Measurements from ENCODE around the gene DCLK2.
A peak's percentile ranks its signal among the peaks of the same experiment; 100 is the strongest.

The DCLK2 gene

GRCh38 chr4:150078041-150078578 lies at the start of gene DCLK2:
DCLK2 (plus strand) TSS chr4:150078445; CDS start chr4:150079028, 583 bp downstream.
- DNase-seq: peak in 13 of 14 donors; percentile 21 to 86 (median 72)

GRCh38 chr4:150032541-150032940 lies 45.7 kb upstream of the DCLK2 start:
- DNase-seq: no peak

DNA sequence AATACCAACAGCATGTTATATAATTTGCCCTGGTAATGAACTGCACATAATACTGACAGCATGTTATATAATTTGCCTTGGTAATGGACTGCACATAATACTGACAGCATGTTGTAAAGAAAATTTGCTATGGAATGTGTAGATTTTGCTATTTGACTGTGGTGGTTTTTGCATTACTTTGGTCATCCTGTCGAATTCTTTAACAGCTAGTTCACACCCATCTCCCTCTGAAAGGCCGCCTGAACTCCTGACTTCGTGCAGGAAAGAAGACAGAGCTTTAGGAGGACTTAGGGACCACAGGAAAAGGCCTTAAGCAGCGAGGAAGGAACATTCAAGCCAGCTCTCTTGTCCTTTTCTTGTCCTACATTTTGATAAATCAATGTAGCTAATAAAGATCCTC lies 45.2 kb upstream of the DCLK2 start:
- DNase-seq: no peak

DNA sequence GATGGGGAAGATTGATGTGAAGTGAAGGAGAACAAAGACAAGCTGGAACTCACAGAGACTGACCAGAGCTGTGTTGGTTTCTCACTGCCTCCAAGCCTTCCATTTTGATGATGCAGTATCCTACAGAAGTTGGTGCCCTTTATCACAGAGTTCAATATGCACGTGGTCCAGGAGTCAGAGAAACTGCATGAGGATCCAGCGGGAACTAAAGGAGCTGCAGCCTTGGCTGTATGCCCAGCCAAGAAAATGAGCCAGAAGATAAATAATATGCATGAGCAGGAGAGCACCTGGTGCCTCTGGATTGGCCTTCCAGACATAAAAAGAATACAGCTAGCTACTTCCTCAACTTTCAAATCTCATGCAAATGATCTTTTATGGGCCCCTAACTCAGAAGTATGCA lies 44.3 kb upstream of the DCLK2 start:
- no peak for DNase-seq

DNA sequence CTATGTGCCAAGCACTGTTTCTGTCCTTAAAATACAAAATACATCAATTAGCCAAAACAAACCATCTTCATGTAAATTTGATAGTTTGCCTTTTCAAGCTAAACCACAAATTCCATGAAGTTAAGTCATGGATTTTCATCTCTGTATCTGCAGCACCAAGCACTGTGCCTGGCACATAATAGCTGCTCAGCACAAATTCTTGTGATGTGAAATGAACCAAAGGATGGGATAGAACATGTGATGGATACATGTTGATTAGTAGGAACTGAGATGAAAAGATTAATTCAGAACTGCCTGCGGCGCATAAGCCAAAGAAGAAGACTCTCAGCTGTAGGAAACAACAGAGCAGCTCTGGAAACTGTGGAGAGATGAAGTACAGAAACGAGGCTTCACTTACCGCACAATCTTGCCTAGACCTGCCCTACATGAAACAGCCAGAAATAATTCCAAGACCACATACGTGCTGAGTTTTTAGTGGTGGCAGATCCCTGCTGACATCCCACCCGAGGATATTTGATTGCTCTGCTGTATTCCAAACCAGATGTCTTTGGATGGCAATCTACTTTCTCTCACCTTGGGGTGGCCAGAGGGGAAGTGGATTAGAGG lies 40.9 kb upstream of the DCLK2 start:
- DNase-seq: no peak

DNA sequence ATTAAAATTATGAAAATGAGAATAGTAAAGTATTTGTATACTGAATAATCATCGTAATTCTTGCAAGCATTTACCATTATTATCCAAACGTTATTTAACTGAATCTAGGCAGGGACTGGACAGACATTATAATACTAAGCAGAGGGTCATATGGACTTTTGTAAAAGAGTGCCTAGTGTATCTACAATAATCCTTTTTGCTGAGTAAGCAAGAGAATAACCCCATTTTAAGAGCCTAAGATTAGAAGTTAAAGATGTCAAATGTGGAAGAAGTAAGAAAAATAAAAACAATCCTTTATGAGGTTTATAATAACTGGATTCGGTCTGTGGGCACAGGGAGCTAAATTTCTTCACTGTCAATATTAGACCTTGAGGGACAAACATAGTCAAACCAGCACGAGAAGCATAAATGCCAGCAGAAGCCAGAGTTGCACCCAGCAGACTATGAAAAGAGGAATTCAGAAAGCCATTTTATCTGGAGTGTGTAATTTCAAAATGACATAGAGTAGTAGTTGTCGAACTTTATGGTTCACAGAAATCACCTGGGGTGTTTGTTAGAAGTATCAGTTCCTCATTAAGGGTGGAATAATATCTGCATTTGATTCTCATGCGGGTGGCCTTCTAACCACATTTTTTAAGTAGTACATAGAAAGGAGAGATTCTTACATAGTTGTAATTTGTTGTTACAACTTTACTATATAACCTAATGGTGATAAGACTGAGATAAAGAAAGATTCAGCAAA lies 39.7 kb upstream of the DCLK2 start:
- no peak for DNase-seq

- DNase-seq: no peak
Observed at GRCh38 chr4:150039274-150040127, 38.7 kb upstream of the DCLK2 start.

DNA sequence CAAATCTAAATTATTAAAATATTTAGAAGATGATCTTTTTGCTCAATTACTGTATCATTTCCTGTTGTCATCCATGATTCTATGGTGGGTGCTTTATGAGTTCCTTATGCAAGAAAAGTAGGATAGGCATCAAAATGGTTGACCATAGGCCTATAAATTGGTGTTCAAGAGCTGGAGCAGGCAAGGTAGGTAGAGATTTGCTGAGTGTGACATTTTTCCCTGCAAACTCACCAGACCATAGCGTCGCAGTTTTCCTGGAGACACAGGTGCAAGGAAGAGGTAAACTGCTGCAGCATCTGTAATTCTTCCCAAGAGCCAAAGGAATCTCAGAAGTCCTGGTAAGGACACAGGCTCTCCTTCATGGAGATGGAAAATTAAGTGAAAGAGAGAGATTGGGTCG lies 33.7 kb upstream of the DCLK2 start:
- DNase-seq: no peak

GRCh38 chr4:150045410-150045809 lies 32.8 kb upstream of the DCLK2 start:
- DNase-seq: no peak

- no peak for DNase-seq
Observed at GRCh38 chr4:150046728-150047217, 31.5 kb upstream of the DCLK2 start.

DNA sequence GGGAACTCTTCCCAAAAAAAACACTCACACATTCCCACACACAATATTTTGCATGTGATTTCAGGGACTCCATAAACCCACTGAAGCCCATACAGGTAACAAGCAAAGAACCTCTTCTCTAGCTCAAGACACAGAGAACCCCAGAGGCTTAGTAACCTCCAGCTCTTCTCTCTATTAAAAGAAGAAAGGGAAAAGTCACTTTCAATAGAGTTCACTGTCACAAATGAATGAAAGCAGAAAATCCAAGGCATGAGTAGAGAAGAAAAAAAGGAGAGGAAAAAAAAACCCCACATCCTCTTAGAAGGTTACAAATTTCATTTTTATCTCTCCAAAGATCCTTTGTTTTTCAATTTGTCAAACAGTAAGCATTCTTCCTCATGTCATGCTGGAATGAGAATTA lies 30.7 kb upstream of the DCLK2 start:
- no peak for DNase-seq

GRCh38 chr4:150049682-150050081 lies 28.6 kb upstream of the DCLK2 start:
- DNase-seq: no peak

GRCh38 chr4:150050566-150050965 lies 27.7 kb upstream of the DCLK2 start:
- no peak for DNase-seq

DNA sequence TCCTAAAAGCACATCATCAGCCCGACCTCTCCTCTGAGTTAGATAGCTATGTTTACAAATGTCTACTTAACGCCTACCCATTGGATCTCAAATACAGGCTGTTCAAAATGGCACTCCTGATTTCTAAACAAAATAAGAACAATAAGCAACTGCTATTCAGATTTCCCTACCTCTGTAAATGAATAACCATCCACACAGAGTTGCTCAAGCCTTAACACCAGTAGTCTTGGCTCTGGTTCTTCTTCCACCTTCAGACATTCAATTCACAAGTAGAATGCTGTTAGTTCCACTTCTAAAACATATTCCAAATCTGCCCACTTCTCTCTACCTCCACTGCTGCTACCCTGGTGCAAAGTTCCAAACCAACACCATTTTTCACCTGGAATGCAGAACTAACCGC lies 27.1 kb upstream of the DCLK2 start:
- DNase-seq: no peak

DNA sequence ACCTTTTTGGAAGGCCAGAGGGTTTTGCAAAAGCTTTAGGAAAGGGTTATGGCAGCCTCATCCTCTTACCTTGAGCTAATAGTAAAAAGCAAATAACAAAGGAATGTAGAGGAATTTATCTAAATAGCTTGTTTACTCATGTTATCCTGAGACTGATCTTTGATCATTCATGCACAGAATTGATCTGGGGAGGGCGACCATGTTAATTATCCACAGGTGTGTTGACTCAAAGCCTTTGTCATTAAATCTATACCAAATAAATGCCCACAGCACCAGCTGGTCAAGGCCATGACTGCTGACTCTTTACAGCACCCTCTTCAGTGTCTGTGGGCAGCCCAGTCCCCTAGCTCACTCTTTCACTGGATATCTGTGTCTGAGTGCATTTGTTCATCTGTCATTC lies 22.8 kb upstream of the DCLK2 start:
- no peak for DNase-seq

GRCh38 chr4:150056569-150056968 lies 21.7 kb upstream of the DCLK2 start:
- no peak for DNase-seq

GRCh38 chr4:150061086-150061776 lies 17.0 kb upstream of the DCLK2 start:
- no peak for DNase-seq

- DNase-seq: no peak
Observed at GRCh38 chr4:150063128-150063527, 15.1 kb upstream of the DCLK2 start.

- no peak for DNase-seq
Observed at GRCh38 chr4:150065740-150066139, 12.5 kb upstream of the DCLK2 start.

DNA sequence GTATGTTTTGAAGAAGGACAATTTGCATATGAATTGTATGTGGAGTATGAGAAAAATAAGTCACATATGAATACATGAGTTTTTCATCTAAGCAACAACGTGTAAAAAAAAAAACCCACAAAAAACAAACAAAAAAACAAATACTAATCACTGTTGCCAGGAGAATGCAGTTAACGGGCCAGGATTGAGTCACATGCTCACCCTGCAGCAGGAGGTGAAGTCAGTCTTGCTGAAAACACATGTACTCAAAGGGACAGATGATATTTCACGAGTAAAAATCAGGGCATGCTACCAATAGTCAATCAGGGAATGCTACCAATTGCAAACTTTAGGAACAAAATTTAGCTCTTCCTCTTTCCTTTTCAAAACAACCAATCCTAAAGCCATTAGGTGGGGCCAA lies 10.4 kb upstream of the DCLK2 start:
- no peak for DNase-seq

DNA sequence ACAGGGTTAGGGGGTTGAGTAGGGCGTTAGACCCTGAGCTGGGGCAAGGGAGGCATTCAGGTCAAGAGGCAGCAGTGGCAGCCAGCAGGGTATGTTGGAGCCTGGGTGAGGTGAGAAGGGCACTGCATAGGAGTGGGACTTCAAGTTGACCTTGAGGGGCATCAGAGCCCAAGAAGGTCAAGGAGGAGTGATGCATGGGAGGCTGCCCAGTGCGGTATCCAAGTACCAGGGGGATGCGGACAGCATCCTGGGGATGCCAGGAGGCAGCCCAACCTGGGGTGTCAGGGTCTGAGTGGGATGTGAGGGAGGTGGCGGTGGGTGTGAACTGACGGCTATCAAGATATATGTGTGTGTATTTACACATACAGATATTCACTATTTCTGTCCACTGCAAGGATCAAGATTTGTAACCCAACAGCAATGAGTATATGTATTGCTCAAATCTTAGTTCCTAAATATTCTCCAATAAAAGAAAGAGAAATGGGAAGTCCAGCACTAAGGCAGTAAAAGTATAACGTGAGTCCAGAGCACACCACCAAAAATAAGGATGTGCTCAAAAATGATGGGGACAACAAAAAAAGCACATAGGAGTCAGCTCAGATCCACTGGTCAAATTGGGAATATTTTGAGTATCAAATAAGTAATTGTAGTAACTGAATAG lies 9.8 kb upstream of the DCLK2 start:
- no peak for DNase-seq

GRCh38 chr4:150069353-150069752 lies 8.9 kb upstream of the DCLK2 start:
- DNase-seq: no peak
